ENCODE data around the gene THRSP. TPM values are rescaled to one million over a fixed set of nuclear protein-coding genes. Genes with fewer than 3 reads are reported as not detected.

Gene THRSP
- total and polyA plus RNA-seq, 2 of the 8 experiments (the other 6 are each of a cell fraction or from before 2014, with no cell fraction given) = 0.11 TPM; not detected in 1

- TF ChIP-seq USF2 (IDR thresholded peaks at IDR 0.05; ENCODE audit: low read length) (no peak), EZH2 (IDR thresholded peaks at IDR 0.05; ENCODE audit: low read depth, low read length, severe bottlenecking) (no peak), CHD1 (IDR thresholded peaks at IDR 0.05; ENCODE audit: low read depth, low read length) (no peak), SP4 (IDR thresholded peaks at IDR 0.05; ENCODE audit: low read length) (no peak), SP2 (IDR thresholded peaks at IDR 0.05; ENCODE audit: low read length) (no peak), BCL11A (IDR thresholded peaks at IDR 0.05; ENCODE audit: low read depth in 2 of 2, low read length in 2 of 2) (no peak)
Measured at GRCh38 chr11:78034623-78035022, 29.0 kb upstream of the THRSP start (continued).
